ENCODE results near the gene IL17RE. TPM values are rescaled to one million over a fixed set of nuclear protein-coding genes. Genes with fewer than 3 reads are reported as not detected.
A peak's percentile ranks its signal among the peaks of the same experiment; 100 is the strongest.

The IL17RE gene
- total and polyA plus RNA-seq, 9 of the 15 experiments (the other 6 are each of a cell fraction or from before 2014, with no cell fraction given), result 0.32 to 1.9 (median 0.51) TPM; not detected in 4

DNA sequence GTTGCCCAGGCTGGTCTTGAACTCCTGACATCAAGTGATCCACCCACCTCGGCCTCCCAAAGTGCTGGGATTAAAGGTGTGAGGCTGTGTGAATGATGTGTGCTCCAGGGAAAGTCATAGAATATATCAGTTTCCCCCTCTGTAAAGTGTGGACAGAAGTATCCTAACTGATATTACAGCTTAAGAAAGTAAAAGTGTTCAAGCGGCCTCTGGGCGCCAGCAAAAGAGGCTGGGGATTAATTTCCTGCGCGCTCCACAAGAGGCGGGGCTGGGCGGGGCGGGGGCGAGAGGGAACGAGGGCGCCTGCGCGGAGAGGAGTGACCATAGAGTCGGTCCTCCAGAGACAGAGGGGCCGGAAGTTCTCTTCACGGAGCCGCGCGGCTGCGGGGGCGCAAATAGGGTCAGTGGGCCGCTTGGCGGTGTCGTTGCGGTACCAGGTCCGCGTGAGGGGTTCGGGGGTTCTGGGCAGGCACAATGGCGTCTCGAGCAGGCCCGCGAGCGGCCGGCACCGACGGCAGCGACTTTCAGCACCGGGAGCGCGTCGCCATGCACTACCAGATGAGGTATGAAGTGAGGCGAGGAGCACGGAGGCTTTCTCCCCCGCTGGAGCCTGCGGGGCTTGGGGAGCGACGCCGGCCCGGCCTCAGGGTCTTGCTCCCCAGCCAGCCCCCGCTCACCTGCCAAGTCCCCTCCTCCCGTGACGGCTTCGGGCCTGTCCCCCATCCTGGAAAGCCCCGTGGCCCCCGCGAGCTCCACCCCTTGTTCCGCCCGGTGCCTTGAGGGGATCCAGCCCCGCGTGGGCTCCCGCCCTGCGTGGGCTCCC is 12.2 kb upstream of the IL17RE start, which contains the start of gene JAGN1:
Gene JAGN1 (plus strand): TSS at position 362 of the 823 bp plus-strand sequence. CDS start 113 bp downstream, at position 475.
- H3K9ac ChIP-seq (ENCODE audit: insufficient read depth in 1 of 2, low read depth in 2 of 2, low read length in 2 of 2), result peak within 1 kb of the TSS; percentile 98 to 100
- ChIA-PET POLR2A (interaction anchor here (0.9 to 3.4 kb wide), 5 partner anchors 10 to 46 kb away, joined by 3 to 33 read pairs (median 7); partner anchors contain the start of genes CIDEC, IL17RE and RPUSD3), CTCF (ENCODE audit: low intra/inter-chr PET ratio) (interaction anchor here (1.2 kb wide), 1 partner anchor 137 kb away, joined by 3 read pairs; no protein-coding TSS in a partner anchor)
- peak within 1 kb of the TSS; percentile 98 for H3K27ac ChIP-seq (ENCODE audit: extremely low read depth, low read depth, low read length)
- H3K4me3 ChIP-seq, result peak within 1 kb of the TSS; percentile 76
- peak within 1 kb of the TSS; percentile 97 for H2AFZ ChIP-seq (ENCODE audit: low read depth, low read length)
- H3K4me2 ChIP-seq (ENCODE audit: insufficient read depth, low read length), result peak within 1 kb of the TSS; percentile 91
- DNase-seq (ENCODE audit: extremely low read depth in 1 of 4, low spot score in 3 of 4) (peak; percentile 96 to 97 (median 96)), FAIRE-seq (peak; percentile 58), ATAC-seq (peak; percentile 87)
- H3K36me3 ChIP-seq (ENCODE audit: control insufficient read depth, insufficient read depth, low read length), result peaks cover 32% of the 10 kb centered on the region
- H3K9me1 ChIP-seq (ENCODE audit: control insufficient read depth, insufficient read depth, low read length), result peaks cover 7% of the 10 kb centered on the region
- no peaks in the 10 kb centered on the region for H3K27me3 ChIP-seq (ENCODE audit: control insufficient read depth in 2 of 2, insufficient read depth in 2 of 2, low read length in 2 of 2)
- under 1% methylated on average over 58 of the region's 62 CpGs for WGBS (ENCODE audit: insufficient coverage, low coverage, missing lambda C conversion rate)
- no peaks in the 10 kb centered on the region for H4K20me1 ChIP-seq (replicated peaks; ENCODE audit: control insufficient read depth, insufficient read depth, low read length)
- H3K9me3 ChIP-seq (replicated peaks; ENCODE audit: control insufficient read depth, insufficient read depth, low read depth, low read length), result no peaks in the 10 kb centered on the region
- peaks cover 38% of the 10 kb centered on the region for H3K79me2 ChIP-seq (ENCODE audit: control insufficient read depth, insufficient read depth, low read length)
- intact Hi-C loops (cut with micrococcal nuclease), result no loop called here
- peaks cover 16 to 17% of the 10 kb centered on the region in 2 experiments for H3K4me1 ChIP-seq (replicated peaks in 1 of 2; ENCODE audit: control insufficient read depth in 2 of 2, insufficient read depth in 2 of 2, low read length in 2 of 2)
- in situ Hi-C loops (cut with MboI), result no loop called here
- TSS peak; percentile 63 for BruUV-seq (replicated peaks)
- peak; percentile 86 for TF ChIP-seq DIDO1 (tag; IDR thresholded peaks at IDR 0.05; ENCODE audit: low read depth)
- TF ChIP-seq PCBP1 (IDR thresholded peaks at IDR 0.05; ENCODE audit: low read depth, low read length, poor library complexity, severe bottlenecking), result peak; percentile 71
- no peak for TF ChIP-seq NFATC3 (IDR thresholded peaks at IDR 0.05)
- TF ChIP-seq, protein P1, sequence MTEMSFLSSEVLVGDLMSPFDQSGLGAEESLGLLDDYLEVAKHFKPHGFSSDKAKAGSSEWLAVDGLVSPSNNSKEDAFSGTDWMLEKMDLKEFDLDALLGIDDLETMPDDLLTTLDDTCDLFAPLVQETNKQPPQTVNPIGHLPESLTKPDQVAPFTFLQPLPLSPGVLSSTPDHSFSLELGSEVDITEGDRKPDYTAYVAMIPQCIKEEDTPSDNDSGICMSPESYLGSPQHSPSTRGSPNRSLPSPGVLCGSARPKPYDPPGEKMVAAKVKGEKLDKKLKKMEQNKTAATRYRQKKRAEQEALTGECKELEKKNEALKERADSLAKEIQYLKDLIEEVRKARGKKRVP (CRISPR knock-in tag; IDR thresholded peaks at IDR 0.05), result 0 out of 2 replicates have a peak, but pooled peaks have one; percentile 40
- no peak for TF ChIP-seq PTRF (tag; IDR thresholded peaks at IDR 0.05)
- no peak for TF ChIP-seq NR2F6 (CRISPR knock-in tag; IDR thresholded peaks at IDR 0.05)
- TF ChIP-seq CXXC5 (CRISPR knock-in tag; IDR thresholded peaks at IDR 0.05), result peak; percentile 93
- TF ChIP-seq, protein P2, sequence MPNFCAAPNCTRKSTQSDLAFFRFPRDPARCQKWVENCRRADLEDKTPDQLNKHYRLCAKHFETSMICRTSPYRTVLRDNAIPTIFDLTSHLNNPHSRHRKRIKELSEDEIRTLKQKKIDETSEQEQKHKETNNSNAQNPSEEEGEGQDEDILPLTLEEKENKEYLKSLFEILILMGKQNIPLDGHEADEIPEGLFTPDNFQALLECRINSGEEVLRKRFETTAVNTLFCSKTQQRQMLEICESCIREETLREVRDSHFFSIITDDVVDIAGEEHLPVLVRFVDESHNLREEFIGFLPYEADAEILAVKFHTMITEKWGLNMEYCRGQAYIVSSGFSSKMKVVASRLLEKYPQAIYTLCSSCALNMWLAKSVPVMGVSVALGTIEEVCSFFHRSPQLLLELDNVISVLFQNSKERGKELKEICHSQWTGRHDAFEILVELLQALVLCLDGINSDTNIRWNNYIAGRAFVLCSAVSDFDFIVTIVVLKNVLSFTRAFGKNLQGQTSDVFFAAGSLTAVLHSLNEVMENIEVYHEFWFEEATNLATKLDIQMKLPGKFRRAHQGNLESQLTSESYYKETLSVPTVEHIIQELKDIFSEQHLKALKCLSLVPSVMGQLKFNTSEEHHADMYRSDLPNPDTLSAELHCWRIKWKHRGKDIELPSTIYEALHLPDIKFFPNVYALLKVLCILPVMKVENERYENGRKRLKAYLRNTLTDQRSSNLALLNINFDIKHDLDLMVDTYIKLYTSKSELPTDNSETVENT (CRISPR knock-in tag; IDR thresholded peaks at IDR 0.05), result peak; percentile 100
- TF ChIP-seq ZKSCAN1 (IDR thresholded peaks at IDR 0.05; ENCODE audit: low read depth, low read length), result peak; percentile 67; the same call in 1 of the 2 replicates
- peak; percentile 72; the same call in 1 of the 2 replicates for TF ChIP-seq ATF7 (IDR thresholded peaks at IDR 0.05)
- no peak for TF ChIP-seq SIRT6 (IDR thresholded peaks at IDR 0.05; ENCODE audit: low read depth, low read length)
- TF ChIP-seq MXI1 (IDR thresholded peaks at IDR 0.05; ENCODE audit: low read depth, low read length), result no peak; the same call in 1 of the 2 replicates
- no peak for TF ChIP-seq MCM7 (IDR thresholded peaks at IDR 0.05)
- TF ChIP-seq ZNF436 (CRISPR knock-in tag; IDR thresholded peaks at IDR 0.05), result no peak
- TF ChIP-seq TEAD4 (IDR thresholded peaks at IDR 0.05; ENCODE audit: low read length), result no peak
- no peak for TF ChIP-seq TEAD4 (CRISPR knock-in tag; IDR thresholded peaks at IDR 0.05; ENCODE audit: borderline replicate concordance)
- TF ChIP-seq ADNP (tag; IDR thresholded peaks at IDR 0.05), result peak; percentile 94
- TF ChIP-seq SMARCE1 (IDR thresholded peaks at IDR 0.05), result no peak
- no peak for TF ChIP-seq ILK (tag; IDR thresholded peaks at IDR 0.05; ENCODE audit: borderline replicate concordance, low read depth)
- peak; percentile 25; the same call in 1 of the 2 replicates for TF ChIP-seq NCOR1 (IDR thresholded peaks at IDR 0.05)
- TF ChIP-seq SNIP1 (IDR thresholded peaks at IDR 0.05; ENCODE audit: low read depth), result peak; percentile 91
- peak; percentile 18; the same call in 1 of the 2 replicates for TF ChIP-seq SMARCA4 (IDR thresholded peaks at IDR 0.05)

Measured in K562 (cell line).